Brain pericyte (primary cell): ENCODE measurements around the gene IGF1.

Experiments
- DNase-seq: peaks from one replicate; pipeline ENCODE4 v3.0.0-alpha.2; 2012; ENCODE audit warnings: low read depth, low spot score

IGF1 gene

DNA sequence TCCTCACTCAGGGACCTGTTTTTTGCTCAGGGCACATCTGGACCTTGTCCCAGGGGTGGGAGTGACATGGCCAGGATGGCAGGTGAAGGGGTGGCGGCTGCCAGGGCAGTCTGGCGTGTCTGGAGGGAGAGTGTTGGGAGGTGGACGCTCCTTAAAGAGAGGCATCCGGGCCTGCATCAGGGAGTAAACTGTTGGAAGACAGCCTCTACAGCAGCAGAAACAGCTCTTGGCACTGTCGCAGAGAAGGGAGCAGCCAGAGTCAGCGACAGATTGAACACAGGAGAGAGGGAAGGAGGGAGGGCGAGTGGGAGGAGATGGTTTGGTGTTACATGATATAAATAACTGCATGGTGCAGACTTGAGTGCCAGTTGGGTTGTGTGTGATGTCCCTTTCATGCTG is 52.8 kb downstream of the IGF1 start:
- DNase-seq, result no peak

DNA sequence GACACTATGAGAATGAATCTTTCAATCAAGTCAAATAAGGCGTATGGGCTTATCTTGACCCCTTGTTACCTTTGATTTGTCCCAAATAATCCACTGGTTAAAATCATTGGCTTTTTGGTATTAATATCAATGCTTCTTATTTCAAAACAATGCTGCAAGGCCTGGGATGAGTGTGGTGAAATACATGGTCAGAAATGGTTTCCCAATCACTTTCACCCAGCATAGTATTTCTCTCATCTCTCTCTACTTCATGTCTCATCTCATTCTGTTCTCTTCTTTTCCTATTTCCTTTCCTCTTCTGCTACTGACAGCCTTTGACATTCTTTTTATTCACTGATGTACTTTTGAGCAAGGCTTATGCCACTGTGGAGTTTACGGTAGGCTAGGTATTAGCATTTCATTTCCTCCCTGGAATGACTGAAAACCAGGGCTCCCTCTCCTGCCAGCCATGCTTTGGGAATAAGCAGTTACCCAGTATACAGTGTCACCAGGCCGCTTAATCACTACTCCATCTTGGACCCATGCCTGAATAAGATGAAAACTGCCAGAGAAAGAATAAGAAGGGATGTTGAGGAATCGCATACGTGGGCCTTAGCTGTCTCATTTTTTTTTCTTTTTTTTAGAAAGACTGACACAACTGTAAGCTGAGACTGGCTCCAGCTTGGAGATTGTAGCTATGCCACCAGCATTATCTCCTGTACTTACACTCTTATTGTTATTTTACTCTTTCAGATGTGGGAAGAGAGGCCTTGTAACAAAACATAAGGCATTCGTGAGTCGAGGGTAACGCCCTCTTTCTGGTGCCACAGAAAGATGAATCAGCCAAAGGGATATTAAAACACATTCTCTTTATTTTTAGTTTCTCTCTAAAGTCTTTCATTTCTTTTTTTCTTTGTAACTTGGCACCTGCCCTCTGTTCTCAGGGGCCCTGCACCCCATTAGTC is 53.5 kb downstream of the IGF1 start:
- no peak for DNase-seq

DNA sequence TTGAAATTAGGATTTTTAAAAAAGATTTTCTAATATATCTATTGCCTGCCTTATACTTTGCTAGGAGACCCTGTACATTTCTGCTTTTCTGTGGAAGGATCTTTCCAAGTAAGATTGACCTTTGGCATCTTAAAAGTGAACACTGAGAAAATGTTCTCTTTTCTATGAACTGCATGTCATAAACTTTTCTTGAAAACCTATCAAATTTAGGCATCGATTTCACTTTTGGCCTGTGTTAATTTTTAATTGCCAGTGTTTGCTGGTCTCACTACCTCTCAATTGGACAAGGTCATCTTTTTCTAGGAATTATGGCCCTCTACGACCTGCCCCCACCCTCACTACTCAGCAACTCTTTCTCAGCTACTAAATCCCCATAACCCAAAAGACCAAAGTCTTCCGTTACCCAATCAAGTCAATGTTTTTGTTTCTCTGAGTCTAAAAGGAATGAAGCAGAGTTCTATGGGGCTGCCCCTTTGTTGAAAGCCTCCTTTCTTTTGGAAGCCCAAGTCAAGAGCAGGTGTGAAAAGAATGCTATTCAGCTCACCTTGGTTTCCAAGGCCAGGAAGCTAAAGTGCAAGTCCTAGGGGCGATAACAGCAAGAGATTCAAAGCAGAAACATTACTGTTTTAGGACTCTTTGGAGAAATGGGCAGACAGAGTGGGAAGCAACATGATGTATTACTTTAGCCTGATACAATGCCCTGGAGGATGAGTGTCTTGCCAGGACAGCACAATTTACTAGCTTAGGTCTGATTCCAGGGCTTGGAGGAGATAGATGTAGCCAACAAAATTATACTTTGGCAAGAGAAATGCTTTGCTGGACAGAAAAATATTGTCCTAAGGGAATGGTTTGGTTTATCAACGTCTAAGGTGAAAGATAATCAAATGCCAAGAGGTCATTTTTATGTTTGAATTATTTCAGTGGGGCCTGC is 55.0 kb downstream of the IGF1 start:
- DNase-seq, result no peak

DNA sequence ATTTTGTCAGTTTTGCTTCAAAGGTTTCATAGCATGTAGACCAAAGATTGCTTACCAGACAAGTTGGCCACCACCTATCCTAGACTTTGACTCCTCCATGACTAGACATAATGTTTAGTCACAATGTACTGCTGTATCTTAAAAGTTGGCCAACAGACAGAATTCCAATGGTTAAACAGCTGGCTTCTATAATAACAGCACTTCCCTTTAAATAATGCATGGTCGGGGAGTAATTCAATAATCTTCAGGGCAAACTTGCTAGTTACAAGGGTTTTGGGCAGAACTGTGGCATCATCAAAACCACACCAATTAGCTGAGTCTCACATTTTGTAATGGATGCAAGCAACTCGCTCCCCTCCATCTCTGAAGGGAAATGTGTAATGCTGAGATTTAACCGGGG is 56.9 kb downstream of the IGF1 start:
- no peak for DNase-seq

DNA sequence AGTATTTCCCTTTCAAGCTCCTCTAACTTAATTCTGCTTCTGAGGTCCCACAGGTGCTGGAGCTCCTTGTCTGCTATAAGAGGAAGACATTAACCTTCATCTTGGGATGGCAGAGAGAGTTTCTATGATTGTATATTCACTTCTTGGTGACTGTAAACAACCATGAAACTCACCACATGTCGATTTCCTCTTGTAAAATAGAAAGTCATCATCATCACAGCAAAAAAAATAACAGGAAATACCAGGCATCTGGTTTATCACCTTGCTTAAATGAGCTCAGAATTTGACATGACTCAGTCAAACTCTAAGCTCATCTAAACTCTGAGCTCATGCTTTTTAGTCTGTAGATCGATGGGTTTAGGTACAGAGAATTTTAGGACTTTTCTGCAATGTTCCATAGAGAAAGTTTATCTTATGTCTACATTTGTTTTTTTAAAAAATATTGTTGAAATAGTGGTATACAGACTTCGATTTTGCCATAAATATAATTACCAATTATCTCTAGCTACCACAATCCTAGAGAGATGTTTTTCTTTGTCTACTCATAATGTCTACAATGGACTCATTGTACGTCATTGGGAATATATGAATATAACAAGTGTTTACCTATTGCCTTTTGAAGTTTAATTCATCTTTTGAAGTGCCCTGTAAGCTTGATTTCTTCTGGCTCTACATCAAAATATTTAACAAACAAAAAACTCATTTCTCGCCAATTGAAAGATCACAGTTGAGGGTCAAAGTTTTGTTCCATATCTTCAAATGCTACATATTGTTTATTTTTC is 58.4 kb downstream of the IGF1 start:
- DNase-seq, result no peak

DNA sequence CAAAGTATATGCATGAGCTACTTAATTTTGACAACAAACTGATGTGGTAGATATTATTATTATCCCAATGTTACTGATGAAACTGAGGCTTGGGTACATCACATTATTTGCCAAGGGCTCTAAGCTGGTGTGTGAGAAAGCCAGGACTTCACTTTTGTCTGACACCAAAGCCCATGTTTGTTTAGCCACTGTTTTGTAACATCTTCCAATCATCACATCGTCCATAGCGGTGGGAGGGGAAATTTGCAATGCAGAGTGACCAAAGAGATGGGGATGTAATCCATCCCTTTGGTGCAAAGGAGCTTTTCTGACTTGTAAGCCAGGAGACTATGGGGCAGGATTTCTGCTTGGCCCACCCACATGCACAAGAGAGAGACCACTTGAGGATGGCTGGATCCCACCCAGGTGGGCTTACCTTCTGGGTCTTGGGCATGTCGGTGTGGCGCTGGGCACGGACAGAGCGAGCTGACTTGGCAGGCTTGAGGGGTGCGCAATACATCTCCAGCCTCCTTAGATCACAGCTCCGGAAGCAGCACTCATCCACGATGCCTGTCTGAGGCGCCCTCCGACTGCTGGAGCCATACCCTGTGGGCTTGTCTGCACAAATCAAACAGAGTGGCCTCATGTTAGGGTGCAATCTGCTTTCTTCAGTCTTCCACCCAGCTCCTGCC is 61.1 kb downstream of the IGF1 start:
- DNase-seq, result no peak

DNA sequence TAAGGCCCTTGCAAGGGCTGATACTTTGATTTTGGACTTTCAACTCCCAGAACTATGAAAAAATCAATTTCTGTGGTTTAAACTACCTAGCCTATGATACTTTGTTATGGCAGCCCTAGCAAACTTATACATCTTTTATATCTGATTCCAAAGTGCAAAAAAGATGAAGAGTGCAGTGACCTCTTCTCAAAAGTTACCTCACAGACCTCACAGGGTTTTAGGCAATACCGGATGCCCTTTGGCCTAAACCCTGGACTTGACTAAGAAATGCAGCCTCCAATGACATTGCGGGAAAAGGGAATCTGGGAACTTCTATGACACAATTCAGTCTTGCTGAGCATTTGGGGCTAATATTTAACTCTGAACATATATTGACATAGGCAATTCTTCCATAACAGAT is 63.3 kb downstream of the IGF1 start:
- no peak for DNase-seq

DNA sequence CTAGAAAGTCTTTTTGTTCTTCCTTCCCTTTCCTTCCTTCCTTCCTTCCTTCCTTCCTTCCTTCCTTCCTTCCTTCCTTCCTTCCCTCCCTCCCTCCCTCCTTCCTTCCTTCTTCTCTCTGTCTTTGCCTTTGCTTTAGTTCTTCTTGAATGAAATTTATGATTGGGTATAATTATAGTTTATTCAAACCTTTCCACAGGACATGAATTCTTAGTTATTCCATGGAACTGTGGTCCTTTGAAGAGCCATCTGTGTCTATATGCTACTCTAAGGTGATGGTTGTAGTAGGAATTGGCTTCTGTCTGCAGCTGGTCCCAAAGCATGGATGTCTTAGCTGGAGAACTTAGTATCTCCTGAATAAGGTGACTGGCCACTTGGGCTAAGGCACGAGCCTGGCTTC is 64.8 kb downstream of the IGF1 start:
- no peak for DNase-seq

DNA sequence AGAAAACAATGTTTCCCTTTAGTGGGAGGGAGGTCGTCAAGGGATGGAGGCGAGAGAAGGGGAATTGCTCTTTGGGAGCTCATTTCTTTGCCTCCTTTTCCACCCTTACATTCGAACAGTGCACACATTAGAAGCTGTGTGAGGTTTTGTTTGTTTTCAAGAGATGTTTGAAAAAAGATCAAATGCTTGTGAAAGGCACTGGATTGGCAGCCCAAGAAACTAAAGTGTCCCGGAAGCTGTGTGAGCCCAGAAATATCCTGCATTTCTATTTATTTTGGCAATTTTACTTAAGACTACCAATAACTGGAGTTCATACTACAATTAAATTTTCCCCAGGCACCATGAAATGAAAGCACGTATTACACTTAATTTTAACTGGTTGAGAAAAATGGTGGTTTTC is 67.0 kb downstream of the IGF1 start:
- DNase-seq, result no peak

DNA sequence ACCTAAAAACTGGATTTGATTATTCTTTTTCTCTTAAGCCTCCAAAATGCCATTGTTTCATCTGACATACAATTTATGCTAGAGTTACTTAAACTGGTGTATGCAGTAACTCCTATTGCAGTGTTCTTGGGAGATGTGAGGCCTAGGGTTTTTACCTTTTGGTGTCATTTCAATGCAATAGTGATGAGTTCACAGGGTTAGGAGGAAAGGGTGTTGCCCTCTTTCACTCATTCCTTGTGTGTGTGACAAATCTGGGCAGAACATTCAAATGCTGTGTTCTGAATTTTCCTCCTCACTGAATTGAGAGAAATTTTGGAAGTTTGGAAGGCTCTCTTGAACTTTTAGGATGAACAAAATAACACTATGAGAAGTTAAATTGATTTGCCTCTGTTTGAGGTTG is 69.9 kb downstream of the IGF1 start:
- no peak for DNase-seq

DNA sequence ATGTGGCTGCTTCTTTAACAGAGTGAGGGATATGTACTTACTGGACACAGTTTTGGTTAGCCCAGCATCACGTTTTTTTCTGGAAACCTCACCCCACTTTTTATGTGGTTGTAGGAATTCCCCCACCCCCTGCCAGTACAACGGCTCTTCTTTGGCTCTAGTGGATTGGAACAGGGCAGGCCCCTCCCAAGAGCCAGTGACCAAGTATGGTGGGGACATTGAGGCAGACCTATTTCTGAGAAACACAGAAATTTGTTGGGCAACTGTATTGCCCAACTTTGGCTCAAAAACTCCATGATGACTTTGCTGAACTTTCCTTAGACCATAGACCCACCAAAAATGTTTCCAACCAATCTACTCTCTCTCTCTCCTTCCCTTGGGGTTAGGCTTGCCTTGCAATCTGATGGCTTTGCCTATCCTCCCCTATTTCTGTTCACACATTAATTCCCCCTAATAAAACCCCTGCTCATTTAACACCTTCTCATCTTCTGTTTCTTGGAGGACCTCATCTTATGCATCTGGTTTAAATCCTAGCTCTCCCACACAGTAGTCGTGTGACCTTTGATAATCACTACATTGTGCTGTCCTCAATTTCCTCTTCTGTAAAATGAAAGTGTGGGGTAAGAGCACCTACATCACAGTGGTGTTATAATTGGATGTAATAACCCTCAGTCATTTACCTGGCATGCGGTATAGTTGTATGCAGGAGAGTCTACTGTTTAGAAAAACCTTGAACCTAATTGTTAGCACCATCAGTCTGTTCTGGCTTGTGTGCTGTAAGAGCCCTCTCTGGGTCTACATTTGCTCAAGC is 71.7 kb downstream of the IGF1 start:
- DNase-seq, result no peak

DNA sequence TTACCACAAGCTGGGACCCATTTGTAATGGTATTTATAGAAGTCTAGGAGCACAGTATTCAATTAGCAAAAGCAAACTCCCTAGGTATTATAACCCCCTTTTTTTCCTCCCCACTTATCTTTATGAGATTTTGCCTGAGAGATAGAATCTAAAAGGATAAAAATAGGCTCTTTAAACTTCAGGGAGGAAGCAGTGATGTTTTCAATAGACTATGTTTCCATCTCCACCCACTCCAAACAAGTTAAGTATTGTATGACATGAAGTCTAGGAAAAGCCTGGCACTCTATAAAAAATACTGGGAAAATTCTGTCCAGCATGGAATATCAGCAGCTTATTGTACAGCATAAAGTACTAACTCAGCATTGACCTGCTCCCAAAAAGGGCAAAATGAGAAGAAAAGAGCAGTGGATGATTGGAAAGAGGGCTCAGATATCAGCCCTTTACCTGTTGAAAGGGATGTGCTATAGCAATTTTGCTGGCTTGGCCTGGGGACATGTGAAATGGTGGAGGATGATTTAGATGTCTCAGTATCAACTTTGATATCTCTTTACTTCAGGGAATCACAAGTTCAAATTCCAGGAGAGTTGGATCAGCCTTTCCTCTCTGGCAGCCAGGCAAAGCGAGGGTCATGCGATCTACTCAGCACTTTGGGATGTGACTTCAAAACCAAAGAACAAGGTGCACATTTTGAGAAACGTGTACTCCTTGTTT is 72.4 kb downstream of the IGF1 start:
- DNase-seq, result no peak

DNA sequence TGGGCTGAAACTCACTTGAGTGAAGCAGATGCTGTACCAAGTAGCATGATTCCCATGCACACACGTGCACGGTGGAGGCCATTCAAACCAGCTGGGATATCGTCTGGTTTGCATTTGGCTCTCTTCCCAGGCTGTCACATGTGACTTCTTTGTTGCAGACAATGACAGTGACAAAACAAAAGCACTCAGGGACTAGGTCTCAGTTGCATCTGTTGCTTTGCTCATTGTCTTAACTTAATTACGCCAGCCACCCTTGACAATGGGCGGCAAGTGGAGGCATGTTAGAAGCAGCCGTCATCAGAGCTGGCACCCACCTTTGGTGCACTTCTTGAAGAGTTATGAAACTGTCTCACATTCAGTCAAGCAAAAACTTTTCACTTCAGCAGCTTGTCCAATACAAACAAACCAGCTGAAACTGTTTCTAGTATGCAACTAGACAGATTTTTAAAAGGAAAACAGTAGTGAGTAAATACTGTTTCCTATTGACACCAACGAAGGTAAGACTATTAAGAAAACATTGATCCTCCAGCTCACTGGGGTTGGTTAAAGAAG is 74.3 kb downstream of the IGF1 start:
- no peak for DNase-seq

DNA sequence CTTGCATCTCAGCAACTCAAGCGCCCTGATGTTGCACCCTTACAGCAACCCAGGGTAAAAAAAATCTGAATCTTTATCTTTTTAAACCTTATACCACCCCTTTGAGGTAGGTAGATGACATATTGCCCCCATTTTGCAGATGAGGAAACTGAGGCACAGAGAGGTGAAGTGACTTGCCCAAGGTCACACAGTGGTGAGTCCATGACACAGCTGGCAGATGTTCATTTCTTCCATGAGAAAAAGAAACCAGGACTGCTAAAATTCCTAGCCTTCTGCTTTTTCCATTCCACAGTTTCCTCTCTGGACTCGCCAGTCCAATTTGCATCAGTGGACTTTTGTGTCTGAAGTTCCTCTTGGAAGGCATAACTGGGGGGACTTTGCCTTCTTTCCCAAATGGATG is 79.3 kb downstream of the IGF1 start:
- no peak for DNase-seq

DNA sequence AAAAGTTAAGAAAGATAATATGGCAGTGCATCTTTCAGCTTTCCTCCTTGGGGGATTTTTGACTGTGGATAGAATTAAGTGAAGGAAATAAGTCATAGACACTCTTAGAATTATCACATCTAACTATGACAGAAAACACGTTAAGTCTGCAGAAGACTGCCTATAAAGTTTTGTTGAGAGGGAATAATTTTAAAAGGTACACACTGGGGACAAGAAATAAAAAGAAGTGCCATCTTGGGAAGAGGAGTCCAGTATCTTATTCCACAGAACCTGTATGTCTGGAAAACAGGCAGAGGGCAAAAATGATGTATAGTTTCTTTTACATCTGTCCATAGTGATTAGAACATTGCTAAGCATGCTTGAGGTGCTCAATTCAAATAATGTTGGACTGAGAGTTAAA is 80.7 kb downstream of the IGF1 start:
- no peak for DNase-seq

DNA sequence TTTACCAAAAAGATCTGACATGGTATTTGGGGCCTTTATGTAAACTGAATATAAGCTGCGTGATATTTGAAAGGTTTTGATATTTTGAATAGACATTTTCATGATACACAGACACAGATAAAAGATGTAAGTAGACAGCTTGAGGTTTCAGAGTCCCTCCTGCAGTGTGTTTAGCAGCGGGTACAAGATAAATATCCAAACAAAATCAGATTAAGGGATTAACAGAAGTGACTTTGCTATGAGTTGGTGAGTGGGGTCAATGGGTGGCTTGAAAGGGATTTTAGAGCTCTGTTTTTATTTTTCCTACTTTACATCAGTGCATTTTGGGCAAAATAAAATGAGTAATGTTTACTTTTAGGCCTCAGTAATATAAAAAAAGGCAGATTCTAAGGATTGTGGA is 84.1 kb downstream of the IGF1 start:
- no peak for DNase-seq

DNA sequence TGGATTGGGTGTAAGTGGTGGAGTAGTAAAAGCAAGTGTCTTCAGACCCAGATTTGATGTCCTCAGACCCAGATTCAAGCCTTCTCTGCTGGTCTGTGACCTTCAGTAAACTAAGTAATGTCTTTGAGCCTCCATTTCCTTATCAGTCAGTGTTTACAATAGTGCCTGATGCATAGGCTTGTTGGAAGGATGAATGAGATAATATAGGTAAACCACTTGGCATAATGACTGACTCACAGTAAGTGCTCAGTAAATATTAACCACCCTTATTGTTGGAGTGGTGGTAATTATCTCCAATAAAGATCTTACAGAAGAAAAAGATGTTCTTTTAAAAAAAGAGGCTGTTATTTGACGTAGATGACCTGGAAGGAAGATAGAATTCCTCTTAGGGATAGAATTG is 86.2 kb downstream of the IGF1 start:
- DNase-seq, result no peak

DNA sequence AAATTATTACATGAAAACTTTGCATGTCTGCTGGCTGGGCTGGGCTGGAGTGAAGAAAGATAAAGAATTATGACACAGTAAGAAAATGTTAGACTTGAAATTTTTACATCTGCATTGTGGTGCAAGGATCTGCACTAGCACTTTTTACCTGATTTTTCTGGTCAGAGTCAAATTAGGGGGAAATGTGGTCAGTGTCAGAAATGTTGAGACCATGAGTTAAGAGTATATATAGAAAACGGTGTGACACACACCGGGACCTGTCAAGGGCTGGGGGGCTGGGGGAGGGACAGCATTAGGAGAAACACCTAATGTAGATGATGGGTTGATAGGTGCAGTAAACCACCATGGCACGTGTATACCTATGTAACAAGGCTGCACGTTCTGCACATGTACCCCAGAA is 90.3 kb downstream of the IGF1 start:
- no peak for DNase-seq

DNA sequence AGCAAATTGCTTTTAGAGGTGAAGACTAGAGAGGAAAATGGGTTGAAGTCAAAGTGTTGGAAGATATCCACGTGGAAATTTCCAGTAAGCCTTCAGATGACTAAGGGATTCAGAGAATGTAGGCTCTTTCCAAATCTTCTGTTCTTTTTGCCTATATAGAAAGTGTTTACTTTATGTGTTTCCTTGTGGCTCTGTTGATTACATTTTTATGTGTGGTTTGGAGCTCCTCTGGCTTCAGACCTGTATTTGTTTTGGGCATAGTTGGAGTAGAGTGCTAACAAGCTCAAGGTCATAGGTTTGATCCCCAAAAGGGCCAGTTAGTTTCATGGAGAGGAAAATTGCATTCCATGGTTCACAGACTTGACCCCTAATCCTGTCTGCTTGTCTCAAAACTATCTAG is 91.9 kb downstream of the IGF1 start:
- DNase-seq, result no peak

DNA sequence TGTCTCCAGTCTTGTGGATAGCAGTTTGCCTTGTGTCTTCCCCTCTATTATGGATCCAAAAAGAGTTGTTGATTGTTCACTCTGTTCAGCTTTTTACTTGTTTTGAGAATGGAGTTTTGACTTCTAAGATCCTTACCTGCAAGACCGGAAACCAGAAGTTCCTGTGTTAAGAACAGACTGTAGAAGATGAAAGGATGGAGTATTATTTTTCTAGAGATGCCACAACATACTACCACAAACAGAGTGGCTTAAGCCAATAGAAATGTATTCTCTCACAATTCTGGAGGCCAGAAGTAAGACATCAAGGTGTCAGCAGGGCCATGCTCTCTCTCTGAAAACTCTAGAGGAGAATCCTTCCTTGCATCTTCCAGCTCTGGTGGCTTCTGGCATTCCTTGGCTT is 95.0 kb downstream of the IGF1 start:
- DNase-seq, result no peak
